OCI-M1 (cell line): ENCODE data around the gene C1orf116.
A peak's percentile ranks its signal among the peaks of the same experiment; 100 is the strongest.

Source experiments
- DNase-seq: peaks from one replicate; lab custom pipeline; 2025; lab: John Stamatoyannopoulos, UW

The C1orf116 gene

DNA sequence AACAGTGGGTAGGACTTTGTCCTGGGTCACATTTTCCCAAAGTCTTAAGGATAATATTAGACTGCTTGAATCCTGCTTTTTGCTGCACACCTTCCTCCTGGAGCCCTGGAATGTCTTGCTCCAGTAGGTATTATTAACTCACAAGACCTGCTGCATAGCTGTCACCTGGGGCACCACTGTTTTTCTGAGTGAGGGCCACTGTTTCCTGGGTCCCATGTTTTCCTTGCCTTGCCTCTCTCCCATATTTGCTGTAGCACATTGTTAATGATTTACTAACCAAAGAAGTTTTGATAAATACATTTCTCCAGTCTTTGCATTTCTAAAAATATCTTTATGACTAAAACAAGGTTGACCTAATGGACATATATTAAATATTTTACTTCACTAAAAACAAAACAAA is 39.8 kb downstream of the C1orf116 start:
- DNase-seq, result no peak

DNA sequence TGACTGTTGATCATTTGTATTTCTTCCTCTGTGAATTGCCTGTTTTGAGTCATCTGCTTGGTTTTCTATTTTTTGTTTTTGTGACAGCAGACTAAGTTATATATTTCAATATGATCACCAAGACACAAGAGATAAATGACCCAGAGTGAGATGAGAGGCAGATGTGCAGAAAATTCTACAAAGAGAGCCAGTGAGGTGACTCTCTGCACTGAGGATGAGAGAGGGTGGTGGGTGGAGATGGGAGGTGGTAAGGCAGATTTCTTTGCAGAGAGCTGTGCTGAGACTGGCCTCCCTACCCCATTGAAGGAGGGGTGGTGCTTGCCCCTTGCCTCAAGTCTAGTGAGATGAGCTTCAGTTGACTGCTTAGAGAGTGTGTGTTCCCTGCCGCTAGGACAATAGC is 44.7 kb downstream of the C1orf116 start:
- no peak for DNase-seq

DNA sequence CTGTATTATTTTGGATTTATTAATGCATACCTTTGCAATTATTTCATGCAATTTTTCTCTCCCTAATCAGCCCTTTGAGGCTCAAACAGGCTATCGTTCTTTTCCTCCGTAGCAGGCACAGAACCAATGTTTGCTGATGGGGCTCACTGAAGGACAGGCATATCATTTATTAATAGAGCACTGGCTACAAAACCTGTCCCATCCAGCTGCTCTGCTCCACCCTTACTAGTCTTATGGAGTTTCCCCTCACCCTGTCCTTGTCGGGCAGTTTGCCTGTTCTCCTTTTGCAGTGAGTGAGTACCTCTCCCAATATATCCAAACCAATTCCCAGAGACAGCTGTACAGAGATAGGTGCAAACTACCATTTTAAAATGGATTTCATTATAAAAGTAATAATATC is 45.7 kb downstream of the C1orf116 start:
- DNase-seq, result no peak

DNA sequence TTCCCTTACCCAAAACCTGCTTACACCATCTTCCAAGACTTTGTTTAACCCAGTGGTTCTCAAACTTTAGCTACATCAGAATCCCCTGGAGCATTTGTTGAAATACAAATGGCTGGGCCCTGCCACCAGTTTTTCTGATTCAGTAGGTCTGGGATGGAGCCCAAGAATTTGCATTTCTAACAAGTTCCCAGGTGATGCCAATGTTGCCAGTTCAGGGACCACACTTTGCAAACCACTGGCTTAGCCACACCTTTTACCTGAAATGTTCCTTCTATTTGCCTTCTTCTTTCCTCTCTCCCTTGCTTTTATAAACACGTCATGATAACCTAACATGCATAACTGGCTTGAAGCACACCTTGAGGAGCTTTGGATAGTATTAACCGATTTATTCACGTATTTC is 46.2 kb downstream of the C1orf116 start:
- DNase-seq, result no peak

DNA sequence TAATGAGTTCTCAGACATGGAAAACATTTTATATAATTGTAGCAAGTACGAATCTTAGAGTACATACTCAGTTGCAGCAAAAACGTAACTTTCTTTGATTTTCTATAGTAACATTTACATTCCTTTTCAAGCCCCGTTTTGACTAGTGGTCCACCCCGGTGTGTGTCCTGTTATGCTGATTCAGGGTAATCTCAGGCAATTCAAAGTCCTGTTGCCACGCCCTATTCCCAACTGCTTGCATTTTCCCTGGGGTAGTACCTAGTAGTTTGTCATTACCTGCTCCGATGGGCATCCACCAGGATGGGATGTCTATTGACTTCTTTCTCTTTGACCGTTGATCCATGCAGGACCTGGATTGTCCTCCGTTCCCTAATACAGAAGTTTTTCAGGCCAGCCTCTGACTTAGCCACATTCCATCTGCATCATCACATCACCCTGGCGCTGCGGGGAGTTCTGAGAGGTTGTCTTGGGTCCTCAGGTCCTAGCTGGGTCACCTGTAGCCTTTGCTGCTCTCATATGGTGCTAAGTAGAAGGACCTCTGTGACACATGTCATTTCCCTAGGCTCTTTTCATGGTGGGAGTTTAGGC is 47.3 kb downstream of the C1orf116 start:
- no peak for DNase-seq

DNA sequence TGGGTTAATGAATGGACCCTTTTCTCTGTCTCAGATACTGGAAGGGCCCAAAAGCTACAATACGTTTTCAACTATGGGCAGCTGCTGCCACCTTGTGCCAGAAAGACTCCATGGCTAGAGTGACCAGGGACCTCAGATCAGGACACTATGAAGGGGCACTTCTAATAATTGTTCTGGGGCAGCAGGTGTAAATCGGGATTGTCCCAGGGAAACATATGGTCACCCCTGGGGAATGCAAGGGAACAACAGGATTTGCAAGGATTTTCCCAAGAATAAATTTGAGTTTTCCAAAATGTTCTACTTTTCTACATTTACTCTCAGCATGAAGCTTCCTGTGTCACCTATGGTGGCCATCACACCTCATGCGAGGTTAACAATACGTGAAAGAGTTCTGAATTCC is 50.3 kb downstream of the C1orf116 start:
- peak; percentile 86 for DNase-seq

DNA sequence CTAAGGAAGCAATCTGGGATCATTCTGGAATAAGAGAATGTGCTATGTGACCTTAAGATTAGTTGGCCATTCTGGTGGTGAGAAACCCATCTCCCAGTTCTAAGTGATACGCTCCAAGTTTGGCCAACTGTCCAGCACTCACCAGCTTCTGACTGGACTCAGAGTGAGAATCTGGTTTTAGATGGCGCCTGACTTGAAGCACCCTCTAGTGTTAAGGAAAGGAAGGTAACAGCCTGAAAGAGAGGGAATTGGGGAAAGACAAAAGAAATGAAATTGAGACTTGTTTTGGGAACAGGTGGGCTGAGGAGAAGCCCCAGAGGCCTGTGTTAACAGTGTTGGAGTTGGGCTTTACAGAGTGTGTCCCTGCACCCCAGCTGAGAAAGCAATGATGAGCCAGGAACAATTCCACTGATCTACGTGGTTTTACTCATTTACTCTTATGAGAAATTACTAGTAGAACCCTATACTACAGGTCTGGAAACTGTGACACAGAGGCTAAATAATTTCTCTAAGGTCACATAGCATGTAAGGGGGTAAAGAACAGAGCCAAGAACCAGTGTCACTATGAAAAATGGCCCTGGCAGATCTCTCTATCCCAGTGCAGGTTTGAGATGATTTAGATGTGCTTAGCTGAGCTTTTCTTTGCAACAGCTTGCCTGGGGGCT is 53.0 kb downstream of the C1orf116 start:
- DNase-seq, result peak; percentile 69

DNA sequence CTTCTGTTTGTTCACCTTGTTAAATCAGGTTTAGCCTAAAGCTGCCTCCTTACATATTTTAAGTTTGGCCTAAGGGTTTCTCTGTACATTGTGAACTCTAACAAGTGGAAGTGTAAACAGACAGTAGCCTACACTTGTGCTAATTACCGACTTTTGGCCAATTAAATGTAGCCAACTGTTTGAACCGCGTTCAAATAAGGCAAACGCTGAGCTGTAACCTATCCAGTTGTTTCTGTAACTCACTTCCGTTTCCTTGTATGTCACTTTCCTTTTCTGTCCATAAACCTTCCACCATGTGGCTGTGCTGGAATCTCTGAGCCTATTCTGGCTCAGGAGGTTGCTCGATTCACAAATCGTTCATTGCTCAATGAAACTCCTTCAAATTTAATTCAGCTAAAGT is 54.3 kb downstream of the C1orf116 start:
- DNase-seq, result no peak

DNA sequence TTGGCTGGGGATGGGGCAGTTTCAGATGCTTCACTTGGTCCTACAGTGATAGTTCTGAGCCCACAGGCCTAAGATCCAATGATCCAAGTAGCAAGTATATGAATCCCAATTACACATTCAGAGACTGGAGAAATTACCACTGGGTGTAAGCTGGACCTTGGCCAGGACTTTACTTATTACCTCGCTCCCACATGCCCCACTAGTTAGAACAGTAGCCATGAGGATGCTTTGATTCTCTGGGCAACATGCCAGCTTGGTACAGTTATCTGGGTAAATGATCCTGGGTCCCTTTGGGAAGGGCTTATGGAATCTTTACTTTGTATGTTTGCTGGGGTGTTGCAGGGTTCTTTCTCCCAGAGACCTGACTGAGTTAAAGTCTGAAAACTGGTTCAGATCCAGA is 57.2 kb downstream of the C1orf116 start:
- no peak for DNase-seq

DNA sequence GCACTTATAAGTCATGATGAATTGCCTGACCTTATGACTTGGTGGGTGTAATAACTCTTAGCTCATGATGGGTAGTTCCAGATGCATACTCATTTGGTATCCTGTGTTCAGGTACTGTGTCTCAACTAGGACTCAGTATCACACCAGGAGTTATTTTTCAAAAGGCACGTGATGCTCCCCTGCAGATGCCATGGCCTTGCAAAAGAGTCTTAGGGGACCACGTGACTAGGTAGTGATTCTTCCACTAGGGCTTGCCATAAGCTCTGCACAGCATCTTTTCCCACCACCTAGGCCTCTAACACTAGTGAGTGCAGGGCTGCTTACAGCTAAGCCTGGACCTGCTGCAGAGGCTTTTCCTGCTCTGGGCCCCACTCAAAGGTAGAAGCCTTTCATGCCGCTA is 58.4 kb downstream of the C1orf116 start:
- no peak for DNase-seq

DNA sequence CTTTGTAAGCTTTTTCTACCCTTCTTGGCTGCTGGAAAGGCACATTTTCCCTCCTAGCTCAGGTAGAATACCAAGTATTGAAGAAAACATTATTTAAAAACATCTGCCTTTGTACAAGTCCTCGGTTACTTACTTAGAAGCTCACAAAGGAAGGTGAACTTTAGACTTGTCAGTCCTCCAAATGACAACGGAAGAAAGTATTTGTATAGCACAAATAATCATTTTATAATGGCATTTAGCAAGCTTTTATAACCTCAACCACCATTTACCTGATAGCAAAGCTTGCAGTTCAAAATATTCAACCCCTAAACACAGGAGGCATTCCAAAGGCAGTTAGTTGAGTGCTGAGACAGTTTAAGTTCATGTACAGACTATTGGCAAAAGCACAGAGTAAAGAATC is 59.8 kb downstream of the C1orf116 start:
- no peak for DNase-seq

DNA sequence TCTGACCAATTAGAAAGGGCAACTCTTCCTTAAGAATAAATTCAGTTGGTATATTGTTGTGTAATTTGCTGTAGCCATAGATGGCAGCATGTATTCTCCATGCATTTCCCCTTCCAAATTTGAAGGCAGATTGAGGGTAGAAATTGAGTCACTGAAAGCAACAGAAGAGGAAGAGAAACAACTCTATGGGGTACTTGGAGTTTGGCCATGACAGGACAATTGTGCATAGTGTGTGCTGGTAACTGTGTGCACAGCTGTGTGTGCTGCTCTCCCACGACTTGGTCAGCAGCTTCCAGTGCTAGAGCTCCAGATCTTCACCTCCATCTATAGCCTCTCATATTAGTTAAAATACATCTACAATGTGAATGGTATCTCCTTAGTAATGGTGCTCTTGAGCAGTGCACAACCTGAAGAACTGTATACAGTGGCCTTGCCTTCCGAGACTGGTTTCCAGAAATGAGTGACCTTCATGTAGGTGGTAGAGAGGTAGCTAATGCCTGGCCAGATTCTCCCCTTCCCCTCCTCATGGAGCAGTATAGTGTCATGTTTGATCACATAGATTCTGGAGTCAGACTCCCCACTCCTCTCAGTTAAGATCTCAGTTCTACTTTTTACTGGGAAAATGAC is 61.4 kb downstream of the C1orf116 start:
- DNase-seq, result no peak

DNA sequence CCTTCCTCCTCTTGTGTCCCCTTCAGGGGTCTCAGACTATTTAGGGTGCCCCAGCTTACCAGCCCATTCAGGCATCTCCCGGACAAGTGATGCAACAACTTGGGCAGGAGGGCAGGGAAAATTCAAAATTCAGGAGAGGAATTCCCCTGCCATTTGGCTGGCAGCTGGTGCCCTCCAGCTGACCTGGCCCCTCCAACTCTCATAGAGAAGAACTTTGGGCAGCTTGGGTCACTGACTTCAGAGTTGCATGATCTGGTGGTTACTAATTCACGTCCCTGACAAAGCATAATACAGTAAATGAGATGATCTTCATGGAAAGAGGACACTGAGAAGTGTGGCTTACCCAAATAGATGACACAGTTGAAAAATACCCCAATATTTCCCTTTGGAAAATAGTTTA is 62.1 kb downstream of the C1orf116 start, which contains the start of gene FCAMR:
TSS of gene FCAMR (minus strand) at position 15 of the 400 bp plus-strand sequence. CDS start 335 bp downstream, outside the sequence.
- no peak for DNase-seq

DNA sequence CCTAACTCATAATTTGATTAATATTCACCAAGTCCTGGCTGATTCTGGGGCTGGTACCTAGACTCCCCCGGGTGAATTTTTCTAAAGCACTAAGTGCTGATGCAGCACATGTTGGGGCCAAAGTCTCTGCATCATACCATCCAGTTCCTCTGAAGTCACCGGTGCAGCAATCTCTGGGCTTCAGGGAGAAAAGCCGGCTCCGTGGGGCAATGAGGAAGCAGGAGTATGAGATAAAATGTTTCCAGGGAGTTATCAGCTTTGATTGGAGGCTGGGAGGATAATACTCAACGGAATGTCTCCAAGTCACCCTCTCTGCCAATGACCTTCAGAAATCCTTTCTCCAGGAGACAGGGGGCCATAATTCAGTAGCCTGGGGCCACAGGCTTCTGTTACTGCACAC is 63.5 kb downstream of the C1orf116 start:
- DNase-seq, result no peak
